Prostate gland (tissue), 2 donors: ENCODE results near the gene CEP112. TPM values are rescaled to one million over a fixed set of nuclear protein-coding genes. Genes with fewer than 3 reads are reported as not detected.

ENCODE experiments used
- DNase-seq: peaks from one replicate; pipeline ENCODE4 v3.0.0-alpha.2; 2019; ENCODE audit warnings: low spot score
- H3K27ac ChIP-seq, 2 donors: fragments of 200-600 bp; sonication (generic); 2 replicates each; pipeline ENCODE4 v1.5.1; 2017 to 2019
- H3K27me3 ChIP-seq: fragments of 200-600 bp; sonication (generic); replicated peaks from 2 replicates; pipeline ENCODE4 v1.5.1; 2019; ENCODE audit not compliant: insufficient read depth
- H3K36me3 ChIP-seq, 2 donors: fragments of 200-600 bp; sonication (generic); 1 replicate in 1 of 2; 2 replicates in 1 of 2; pipeline versions ENCODE4 v1.5.1 to v1.8.1; 2017 to 2019
- H3K4me1 ChIP-seq: fragments of 200-600 bp; sonication (generic); replicated peaks from 2 replicates; pipeline ENCODE4 v1.5.1; 2019
- H3K4me3 ChIP-seq, 2 donors: fragments of 200-600 bp; sonication (generic); 2 replicates each; pipeline ENCODE4 v1.5.1; 2017 to 2019
- H3K9me3 ChIP-seq: fragments of 200-600 bp; sonication (generic); 2 replicates; pipeline ENCODE4 v1.5.1; 2017
- CTCF ChIP-seq, 4 experiments: fragments of 200-600 bp in 2 of 4; fragments of 450-650 bp in 2 of 4; sonication (generic) in 2 of 4; IDR thresholded peaks; 1 replicate in 3 of 4; 2 replicates in 1 of 4; pipeline ENCODE4 v1.5.1; 2016 to 2019; ENCODE audit warnings: antibody characterized with exemption in 4 of 4, mild to moderate bottlenecking in 2 of 4, moderate library complexity in 2 of 4
- POLR2A ChIP-seq: fragments of 450-650 bp; IDR thresholded peaks from one replicate; pipeline ENCODE4 v1.6.1; 2016; ENCODE audit warnings: antibody characterized with exemption, mild to moderate bottlenecking
- POLR2AphosphoS5 ChIP-seq: sonication (generic); formaldehyde crosslinking; IDR thresholded peaks from one replicate; pipeline ENCODE4 v1.6.1; 2017; ENCODE audit warnings: antibody characterized with exemption
- WGBS: methylation state at CpG from one replicate; pipeline ENCODE4 v1.1.5; 2018; 5-methylcytosine and 5-hydroxymethylcytosine counted together
- intact Hi-C: fragments of 100-400 bp; cut with DNase I; formaldehyde crosslinking; loops from one replicate; pipeline ENCODE4 v1.14.2; 2022
- total RNA-seq, 2 donors: library from RNA; depleted of rRNA; stranded (reverse); fragments of >200 nt; gene quantifications; one replicate each; pipeline ENCODE4 v1.1.0, GENCODE V29; 2016

CEP112 gene
- total RNA-seq, 2 donors from 2014 or later: 2.3 to 22.8 TPM

DNA sequence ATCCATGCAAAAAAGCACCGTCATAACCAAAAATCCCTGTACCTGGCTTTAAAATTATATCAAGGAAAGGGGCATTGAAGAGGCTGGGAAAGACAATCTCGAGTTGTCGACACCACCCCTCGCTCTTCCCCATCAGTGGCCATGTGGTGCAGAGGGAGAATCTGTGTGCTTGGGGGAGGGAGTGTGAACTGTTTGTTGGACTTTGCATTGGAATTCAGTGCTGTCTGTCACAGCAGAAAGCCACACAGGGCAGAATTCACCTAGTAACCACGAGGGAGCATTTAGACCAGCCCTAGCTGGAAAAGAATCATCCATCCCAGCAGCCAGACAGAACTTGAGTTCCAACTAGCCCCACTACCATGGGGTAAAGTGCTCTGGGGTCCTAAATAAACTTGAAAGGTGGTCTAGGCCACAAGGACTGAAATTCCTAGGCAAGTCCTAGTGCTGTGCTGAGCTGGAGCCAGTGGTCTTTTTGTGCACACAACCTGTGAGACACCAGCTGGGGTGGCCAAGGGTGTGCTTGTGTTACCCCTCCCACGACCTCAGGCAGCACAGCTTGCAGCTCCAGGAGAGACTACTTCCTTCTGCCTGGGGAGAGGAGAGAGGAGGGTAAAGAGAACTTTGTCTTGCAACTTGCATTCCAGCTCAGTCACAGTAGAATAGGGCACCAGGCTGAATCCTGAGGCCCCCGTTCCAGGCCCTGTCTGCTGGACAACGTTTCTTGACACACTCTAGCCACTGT lies 11.5 kb upstream of the CEP112 start:
- H3K36me3 ChIP-seq: no peaks in the 10 kb centered on the region
- 87% methylated on average over 8 of the region's 8 CpGs for WGBS
- TF ChIP-seq CTCF (IDR thresholded peaks at IDR 0.05): no peak
- TF ChIP-seq POLR2AphosphoS5: no peak
- TF ChIP-seq POLR2A: no peak
- no peak overlapping the region for H3K27ac ChIP-seq
- H3K4me3 ChIP-seq: no peak overlapping the region
- no peaks in the 10 kb centered on the region for H3K27me3 ChIP-seq
- intact Hi-C loops: loop anchor here (10.0 kb wide), 1 partner anchor 701 kb away; no protein-coding TSS in a partner anchor
- H3K4me1 ChIP-seq: no peaks in the 10 kb centered on the region
- no peak for DNase-seq
- no peaks in the 10 kb centered on the region for H3K9me3 ChIP-seq

- Histone ChIP-seq H3K4me3 (no peak overlapping the region), H3K27ac (no peak overlapping the region), H3K27me3 (no peaks in the 10 kb centered on the region), H3K9me3 (no peaks in the 10 kb centered on the region), H3K36me3 (no peaks in the 10 kb centered on the region), H3K4me1 (no peaks in the 10 kb centered on the region)
- WGBS: 1% methylated on average over 3 of the region's 3 CpGs
- peak; percentile 48 for DNase-seq
- intact Hi-C loops: loop anchor here (10.0 kb wide), 1 partner anchor 704 kb away; no protein-coding TSS in a partner anchor
- TF ChIP-seq POLR2A (no peak), CTCF (IDR thresholded peaks at IDR 0.05) (peak; percentile 14 to 60 (median 48)), POLR2AphosphoS5 (peak; percentile 19)
Observed at GRCh38 chr17:66200685-66201092, 8.8 kb upstream of the CEP112 start.

- no peaks in the 10 kb centered on the region for H3K27me3 ChIP-seq
- no peaks in the 10 kb centered on the region for H3K9me3 ChIP-seq
- H3K36me3 ChIP-seq: no peaks in the 10 kb centered on the region
- no peak overlapping the region for H3K27ac ChIP-seq
- WGBS: 94% methylated on average over 8 of the region's 8 CpGs
- no peaks in the 10 kb centered on the region for H3K4me1 ChIP-seq
- TF ChIP-seq CTCF (IDR thresholded peaks at IDR 0.05): no peak
- TF ChIP-seq POLR2A: no peak
- TF ChIP-seq POLR2AphosphoS5: no peak
- H3K4me3 ChIP-seq: no peak overlapping the region
- no peak for DNase-seq
- intact Hi-C loops: no loop called here
Observed at GRCh38 chr17:66198242-66198641, 6.3 kb upstream of the CEP112 start.

DNA sequence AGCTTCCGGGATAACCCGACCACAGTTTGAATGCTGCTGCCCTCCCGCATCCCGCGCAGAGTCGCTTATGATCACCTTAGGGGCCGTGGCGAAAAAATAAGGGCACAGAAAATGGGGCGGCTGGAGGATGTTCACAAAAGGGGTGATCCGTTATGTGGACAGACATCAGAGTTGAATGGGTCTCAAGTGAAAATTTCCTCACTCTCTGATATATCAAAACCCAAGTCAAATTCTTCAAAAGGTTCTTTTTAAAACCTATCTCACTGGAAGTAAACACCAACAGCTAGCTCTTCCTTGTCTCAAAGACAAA lies 400 bp upstream of the CEP112 start:
- Histone ChIP-seq H3K36me3 (no peaks in the 10 kb centered on the region), H3K27ac (peak overlapping the region; percentile 75 to 77), H3K4me1 (peaks cover 6% of the 10 kb centered on the region), H3K9me3 (no peaks in the 10 kb centered on the region), H3K27me3 (no peaks in the 10 kb centered on the region), H3K4me3 (peak overlapping the region; percentile 49 to 67)
- intact Hi-C loops: no loop called here
- TF ChIP-seq POLR2A: no peak
- no peak for TF ChIP-seq POLR2AphosphoS5
- TF ChIP-seq CTCF (IDR thresholded peaks at IDR 0.05): no peak
- no peak for DNase-seq
- 4% methylated on average over 10 of the region's 10 CpGs for WGBS
